Lower lobe of right lung (tissue), 2 donors: Measurements from ENCODE around the gene RAET1G. TPM values are rescaled to one million over a fixed set of nuclear protein-coding genes. Genes with fewer than 3 reads are reported as not detected.

ENCODE experiments used
- ATAC-seq, 2 donors: fragments of 200-7000 bp; cut with Tn5 transposase; one replicate each; pipeline ENCODE4 v1.9.1; 2020 to 2022; ENCODE audit warnings: mild to moderate bottlenecking in 2 of 2, moderate library complexity in 2 of 2
- DNase-seq: peaks from one replicate; pipeline ENCODE4 v3.0.0-alpha.2; 2020
- H3K27ac ChIP-seq: fragments of 200-600 bp; one replicate; pipeline ENCODE4 v1.8.0; 2022
- H3K27me3 ChIP-seq: fragments of 200-600 bp; one replicate; pipeline ENCODE4 v1.8.0; 2022; ENCODE audit warnings: low read depth
- H3K36me3 ChIP-seq: fragments of 200-600 bp; one replicate; pipeline ENCODE4 v1.8.0; 2022; ENCODE audit warnings: mild to moderate bottlenecking
- H3K4me1 ChIP-seq: fragments of 200-600 bp; one replicate; pipeline ENCODE4 v1.8.0; 2022
- H3K4me3 ChIP-seq: fragments of 200-600 bp; one replicate; pipeline ENCODE4 v1.8.0; 2022; ENCODE audit warnings: mild to moderate bottlenecking
- H3K9me3 ChIP-seq: fragments of 200-600 bp; one replicate; pipeline ENCODE4 v1.8.0; 2022
- intact Hi-C: fragments of 100-400 bp; cut with DNase I; formaldehyde crosslinking; loops from one replicate; pipeline ENCODE4 v1.11.0; 2022
- total RNA-seq: library from RNA; stranded (reverse); fragmentation: NEBNext Ultra II Directional; extraction: Animal tissue kit (Norgen Biotek cat#: 25700); gene quantifications from one replicate; pipeline ENCODE4 v1.2.1, GENCODE V29; 2021
- TF ChIP-seq, protein P1 (sequence below): fragments of 200-600 bp; IDR thresholded peaks from one replicate; pipeline ENCODE4 v1.8.0; 2022; ENCODE audit warnings: antibody characterized with exemption, mild to moderate bottlenecking
- donor health status: DM: no; HTN: yes; CAD: no; lungs with severe emphysema.

RAET1G gene
- total RNA-seq, 1 donor from 2014 or later: 0.83 TPM

DNA sequence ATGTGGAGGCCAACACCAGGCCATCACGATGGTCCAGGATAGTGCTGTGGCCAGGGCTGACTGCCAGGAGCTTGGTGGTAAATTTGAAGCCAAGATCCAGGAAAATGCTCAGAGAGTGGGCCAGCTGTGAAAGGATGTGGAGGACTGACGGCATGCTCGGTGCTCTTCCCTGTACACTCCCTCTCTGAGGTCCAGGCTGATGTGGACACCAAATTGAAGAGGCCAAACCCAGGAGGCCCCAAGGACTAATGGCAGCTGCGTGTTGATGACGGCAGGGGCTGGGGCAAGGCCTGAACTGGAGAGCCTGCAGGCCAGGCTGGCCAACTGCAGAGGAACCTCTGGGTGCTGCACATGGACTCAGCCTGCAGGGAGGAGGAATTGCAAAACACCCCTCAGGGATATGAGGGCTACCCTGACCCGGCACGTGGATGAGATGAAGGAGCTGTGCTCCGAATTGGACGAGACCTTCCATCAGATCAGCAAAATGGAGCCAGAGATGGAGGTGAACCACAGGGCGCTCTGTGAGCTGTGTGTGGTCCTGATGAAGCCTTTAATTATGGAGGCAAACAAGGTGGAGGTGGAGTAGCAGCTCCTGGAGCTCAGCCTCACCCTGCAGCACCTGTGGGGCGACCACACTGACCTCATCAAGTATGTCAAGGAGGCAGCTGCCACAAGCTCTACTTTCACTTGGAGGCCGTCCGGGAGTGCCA lies 18.1 kb downstream of the RAET1G start:
- ATAC-seq: no peak
- H3K9me3 ChIP-seq: peaks cover 7% of the 10 kb centered on the region
- no peaks in the 10 kb centered on the region for H3K27me3 ChIP-seq
- no peaks in the 10 kb centered on the region for H3K4me1 ChIP-seq
- H3K27ac ChIP-seq: no peak overlapping the region
- no peak overlapping the region for H3K4me3 ChIP-seq
- DNase-seq: no peak
- intact Hi-C loops: no loop called here
- TF ChIP-seq, protein P1, sequence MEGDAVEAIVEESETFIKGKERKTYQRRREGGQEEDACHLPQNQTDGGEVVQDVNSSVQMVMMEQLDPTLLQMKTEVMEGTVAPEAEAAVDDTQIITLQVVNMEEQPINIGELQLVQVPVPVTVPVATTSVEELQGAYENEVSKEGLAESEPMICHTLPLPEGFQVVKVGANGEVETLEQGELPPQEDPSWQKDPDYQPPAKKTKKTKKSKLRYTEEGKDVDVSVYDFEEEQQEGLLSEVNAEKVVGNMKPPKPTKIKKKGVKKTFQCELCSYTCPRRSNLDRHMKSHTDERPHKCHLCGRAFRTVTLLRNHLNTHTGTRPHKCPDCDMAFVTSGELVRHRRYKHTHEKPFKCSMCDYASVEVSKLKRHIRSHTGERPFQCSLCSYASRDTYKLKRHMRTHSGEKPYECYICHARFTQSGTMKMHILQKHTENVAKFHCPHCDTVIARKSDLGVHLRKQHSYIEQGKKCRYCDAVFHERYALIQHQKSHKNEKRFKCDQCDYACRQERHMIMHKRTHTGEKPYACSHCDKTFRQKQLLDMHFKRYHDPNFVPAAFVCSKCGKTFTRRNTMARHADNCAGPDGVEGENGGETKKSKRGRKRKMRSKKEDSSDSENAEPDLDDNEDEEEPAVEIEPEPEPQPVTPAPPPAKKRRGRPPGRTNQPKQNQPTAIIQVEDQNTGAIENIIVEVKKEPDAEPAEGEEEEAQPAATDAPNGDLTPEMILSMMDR: no peak
- H3K36me3 ChIP-seq: no peaks in the 10 kb centered on the region

DNA sequence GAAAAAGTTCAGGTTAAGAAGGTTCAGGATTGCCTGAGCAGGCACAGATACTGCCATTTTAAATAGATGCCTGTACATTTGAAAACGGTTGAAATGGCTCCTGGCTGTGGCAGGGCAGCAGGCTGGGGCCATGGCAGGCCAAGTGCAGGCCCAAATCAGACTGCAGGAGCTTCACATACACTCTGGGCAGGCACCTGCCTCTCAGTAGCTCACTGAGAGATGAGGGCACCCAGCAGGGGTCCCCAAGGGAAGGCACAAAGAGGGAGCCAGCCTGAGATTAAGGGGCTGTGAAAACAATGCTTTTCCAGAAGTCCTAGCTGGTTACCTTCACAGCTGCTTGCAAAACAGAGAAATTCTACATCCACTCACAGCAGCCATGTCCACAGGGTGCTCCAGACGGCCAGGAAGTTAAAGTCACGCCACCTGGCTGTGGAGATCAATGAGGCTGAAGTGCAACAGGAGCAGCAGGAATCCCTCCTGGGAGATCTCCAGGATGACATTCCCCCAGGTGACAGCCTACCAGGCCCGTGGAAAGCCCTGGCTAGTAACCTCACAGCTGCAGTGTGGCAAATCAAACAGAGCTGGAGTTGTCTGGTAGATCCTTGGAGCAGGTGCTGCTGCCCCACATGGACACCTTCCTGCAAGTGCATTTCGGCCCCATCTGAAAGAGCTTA lies 18.8 kb downstream of the RAET1G start:
- DNase-seq (no peak), ATAC-seq (no peak)
- Histone ChIP-seq H3K36me3 (no peaks in the 10 kb centered on the region), H3K9me3 (peaks cover 7% of the 10 kb centered on the region), H3K27ac (no peak overlapping the region), H3K4me1 (no peaks in the 10 kb centered on the region), H3K27me3 (no peaks in the 10 kb centered on the region), H3K4me3 (no peak overlapping the region)
- TF ChIP-seq, protein P1: no peak
- intact Hi-C loops: no loop called here

- Histone ChIP-seq H3K4me3 (no peak overlapping the region), H3K4me1 (peaks cover 13% of the 10 kb centered on the region), H3K27ac (no peak overlapping the region), H3K9me3 (no peaks in the 10 kb centered on the region), H3K36me3 (no peaks in the 10 kb centered on the region), H3K27me3 (no peaks in the 10 kb centered on the region)
- DNase-seq: no peak
- TF ChIP-seq, protein P1: no peak
- ATAC-seq: no peak
- intact Hi-C loops: no loop called here
Measured at GRCh38 chr6:149901444-149902140, 21.3 kb downstream of the RAET1G start.

DNA sequence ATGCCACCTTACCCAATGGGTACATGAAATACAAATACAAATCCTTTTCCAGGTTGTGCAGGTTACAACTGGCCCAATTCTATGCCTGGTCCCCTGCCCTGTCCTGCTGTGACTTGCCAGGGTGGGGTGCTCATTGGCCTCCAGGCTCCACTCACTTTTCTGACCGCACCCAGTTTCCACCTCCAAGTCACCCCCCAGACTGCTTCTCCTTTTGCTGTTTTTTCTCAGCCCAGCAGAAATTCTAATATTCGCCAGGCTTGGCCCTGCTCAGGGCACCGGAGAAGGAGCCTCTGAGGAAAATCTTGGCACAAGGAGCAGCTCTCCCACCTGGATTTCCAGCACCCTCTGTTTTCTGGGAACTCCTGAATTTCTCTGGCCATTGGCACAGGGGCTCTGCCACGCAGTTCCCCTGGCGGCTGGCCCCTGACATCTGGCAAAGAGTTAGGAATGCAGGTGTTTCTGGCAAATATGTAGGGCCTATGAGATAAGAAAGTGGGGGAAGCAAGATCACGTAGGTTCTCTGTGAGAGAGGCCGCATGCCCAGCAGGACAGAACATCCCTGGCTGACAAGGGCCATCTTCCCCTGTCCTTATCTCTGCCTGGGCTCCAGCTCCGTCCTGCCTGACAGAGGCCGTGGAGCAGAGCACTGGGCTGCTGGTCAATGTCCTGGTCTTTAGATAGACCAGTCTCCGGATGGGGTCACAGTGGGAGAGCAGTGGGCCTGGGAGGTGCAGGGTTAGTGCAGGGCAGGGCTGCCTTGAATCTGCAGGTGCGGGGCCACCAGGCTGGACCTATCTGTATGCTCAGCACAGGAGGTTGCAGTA lies 22.1 kb downstream of the RAET1G start:
- no peaks in the 10 kb centered on the region for H3K9me3 ChIP-seq
- ATAC-seq (no peak), DNase-seq (no peak)
- no peaks in the 10 kb centered on the region for H3K27me3 ChIP-seq
- H3K36me3 ChIP-seq: no peaks in the 10 kb centered on the region
- intact Hi-C loops: no loop called here
- H3K4me1 ChIP-seq: peaks cover 20% of the 10 kb centered on the region
- H3K4me3 ChIP-seq: no peak overlapping the region
- TF ChIP-seq, protein P1: no peak
- no peak overlapping the region for H3K27ac ChIP-seq

- Histone ChIP-seq H3K9me3 (no peaks in the 10 kb centered on the region), H3K27me3 (no peaks in the 10 kb centered on the region), H3K27ac (no peak overlapping the region), H3K36me3 (no peaks in the 10 kb centered on the region), H3K4me1 (peaks cover 28% of the 10 kb centered on the region), H3K4me3 (no peak overlapping the region)
- ATAC-seq: no peak
- DNase-seq: no peak
- intact Hi-C loops: no loop called here
- TF ChIP-seq, protein P1: no peak
Measured at GRCh38 chr6:149899926-149900619, 22.8 kb downstream of the RAET1G start.
